HG03439 (cell line): ENCODE data around the gene CHST8.

Experiments used
- ATAC-seq: cut with Tn5 transposase; IDR thresholded peaks from one replicate; pipeline ENCODE4 v1.9.1; 2021; ENCODE audit warnings: mild to moderate bottlenecking, moderate library complexity; ENCODE audit not compliant: unreplicated experiment

Gene CHST8

GRCh38 chr19:33730858-33731607 lies 109.3 kb downstream of the CHST8 start:
- no peak for ATAC-seq

DNA sequence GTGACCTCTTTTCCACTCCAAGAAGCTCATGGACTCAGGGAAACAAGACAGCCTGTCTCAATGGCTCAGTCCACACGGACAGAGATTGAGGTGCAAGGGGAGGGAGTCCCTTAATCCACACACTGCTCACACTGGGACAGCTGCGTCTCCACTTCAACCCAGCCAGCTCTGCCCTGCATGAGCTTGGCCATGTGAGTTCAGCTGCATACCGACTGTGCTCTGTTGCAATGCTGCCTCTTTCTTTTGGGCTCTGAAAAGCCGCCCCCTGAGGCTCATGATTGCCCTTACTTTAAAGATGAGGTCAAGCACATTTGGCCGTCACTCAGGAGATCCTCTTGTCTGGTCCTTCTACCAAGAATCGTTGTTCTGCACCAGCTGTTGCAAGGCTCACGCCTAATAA lies 110.1 kb downstream of the CHST8 start:
- ATAC-seq = no peak

- no peak for ATAC-seq
These were observed 113.2 kb downstream of the CHST8 start for GRCh38 chr19:33734913-33735312.

DNA sequence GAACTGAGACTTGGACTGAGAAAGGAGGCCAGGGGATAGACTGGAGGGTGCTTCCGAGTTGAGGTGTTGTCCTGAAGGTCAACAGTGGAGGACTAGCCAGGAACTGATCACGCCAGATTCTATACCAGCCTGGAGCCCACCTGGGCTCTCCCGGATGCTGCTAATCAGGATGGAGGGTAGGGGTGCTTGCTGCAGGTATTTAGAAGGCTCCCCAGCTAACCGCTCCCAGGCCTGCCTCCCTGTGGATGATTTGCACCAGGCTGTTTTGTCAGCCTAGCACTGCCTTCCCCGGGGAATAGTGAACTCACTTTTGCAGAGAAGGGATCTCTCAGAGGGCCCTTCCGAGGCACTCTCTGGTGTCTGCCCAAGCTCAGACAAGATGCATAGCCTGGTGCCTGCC lies 114.4 kb downstream of the CHST8 start:
- no peak for ATAC-seq

DNA sequence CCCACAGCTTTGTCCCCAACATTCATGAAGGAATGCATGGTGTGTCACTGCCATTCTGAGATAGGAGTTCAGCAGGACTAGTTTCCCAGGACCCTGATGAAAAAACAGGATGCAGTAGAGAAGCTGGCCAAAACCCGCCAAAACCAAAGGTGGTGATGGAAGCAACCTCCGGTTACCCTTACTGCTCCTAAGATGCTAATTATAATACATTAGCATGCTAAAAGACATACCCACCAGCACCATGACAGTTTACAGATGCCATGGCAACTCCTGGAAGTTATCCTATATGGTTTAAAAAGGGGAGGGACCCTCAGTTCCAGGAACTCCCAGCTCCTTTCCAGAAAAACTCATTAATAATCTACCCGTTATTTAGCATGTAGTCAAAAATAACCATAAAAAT lies 115.0 kb downstream of the CHST8 start:
- no peak for ATAC-seq

DNA sequence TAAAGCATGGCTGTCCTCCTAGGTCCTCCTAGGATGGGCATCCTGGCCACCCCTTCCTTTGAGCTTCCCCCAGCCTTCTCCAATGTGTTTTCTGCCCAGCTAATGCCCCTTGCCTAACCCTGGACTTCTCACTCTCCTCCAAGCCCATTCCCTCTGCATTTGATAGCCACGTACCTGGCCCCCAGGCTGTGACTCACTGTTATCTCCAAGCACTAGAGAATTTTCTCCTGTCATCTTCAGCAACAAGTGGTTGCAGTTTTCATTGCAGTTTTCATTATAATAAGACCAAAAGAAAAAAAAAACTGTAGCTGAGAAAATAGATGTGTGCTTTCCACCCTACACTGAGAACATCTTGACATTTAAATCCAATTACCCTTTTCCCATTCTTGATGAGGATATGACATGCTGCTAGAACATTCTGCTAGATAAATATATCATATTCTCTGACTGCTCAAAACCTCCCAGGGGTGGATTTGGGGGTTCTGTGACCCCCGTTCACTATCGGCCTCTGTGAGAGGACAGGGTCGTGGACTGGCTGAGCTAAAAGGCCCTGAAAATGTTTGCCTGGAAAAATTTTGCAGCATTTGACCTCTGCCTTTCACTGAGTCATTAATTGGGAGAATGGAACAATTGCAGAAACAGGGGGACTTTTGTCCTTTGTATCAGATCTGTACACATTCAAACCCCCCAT lies 116.1 kb downstream of the CHST8 start:
- no peak for ATAC-seq

DNA sequence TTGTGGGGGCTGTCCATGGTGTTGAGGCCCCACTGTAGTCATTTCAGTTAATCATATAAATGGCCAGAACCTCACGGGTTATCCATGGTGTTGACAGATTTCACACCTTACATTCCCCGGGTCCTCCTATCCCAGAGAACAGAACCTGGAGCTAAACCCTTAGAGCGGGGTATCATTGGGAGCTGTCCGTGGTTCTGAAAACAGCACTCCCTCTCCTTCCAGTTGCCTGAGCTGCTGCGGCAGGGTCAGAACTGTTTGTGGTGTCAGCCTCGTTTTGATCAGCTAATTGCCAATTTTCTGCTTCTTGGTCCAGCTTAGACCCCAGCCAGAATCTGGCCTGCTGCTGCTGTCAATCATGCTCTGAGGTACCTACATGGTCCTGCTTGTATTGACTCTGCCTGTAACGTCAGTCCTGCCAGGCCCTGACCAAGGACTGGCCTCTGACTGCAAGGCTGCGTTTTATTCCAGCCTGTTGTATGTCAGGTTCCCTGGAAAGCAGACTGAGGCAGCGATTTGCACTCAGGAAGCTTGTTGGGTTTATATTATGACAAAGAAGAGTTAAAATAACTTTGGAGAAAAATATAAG lies 119.2 kb downstream of the CHST8 start:
- no peak for ATAC-seq

DNA sequence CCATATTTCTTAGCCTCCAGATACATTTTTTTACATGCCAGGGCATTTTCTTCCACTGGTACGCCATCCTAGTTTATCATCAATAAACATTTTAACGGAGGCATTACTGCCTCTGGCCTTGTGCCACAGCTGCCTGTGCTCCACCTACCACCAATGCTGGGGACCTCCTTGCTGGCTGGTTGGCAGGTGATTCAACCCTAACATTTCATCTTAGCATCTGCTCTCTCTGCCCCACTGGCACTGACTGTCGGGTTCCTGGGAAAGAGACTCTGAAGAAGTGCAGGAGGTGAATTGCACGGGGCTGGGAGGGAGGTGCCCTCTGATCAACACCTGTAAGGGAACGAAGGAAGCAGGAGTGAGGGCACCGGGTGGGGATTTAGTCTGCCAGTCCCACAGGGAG lies 123.5 kb downstream of the CHST8 start:
- no peak for ATAC-seq

DNA sequence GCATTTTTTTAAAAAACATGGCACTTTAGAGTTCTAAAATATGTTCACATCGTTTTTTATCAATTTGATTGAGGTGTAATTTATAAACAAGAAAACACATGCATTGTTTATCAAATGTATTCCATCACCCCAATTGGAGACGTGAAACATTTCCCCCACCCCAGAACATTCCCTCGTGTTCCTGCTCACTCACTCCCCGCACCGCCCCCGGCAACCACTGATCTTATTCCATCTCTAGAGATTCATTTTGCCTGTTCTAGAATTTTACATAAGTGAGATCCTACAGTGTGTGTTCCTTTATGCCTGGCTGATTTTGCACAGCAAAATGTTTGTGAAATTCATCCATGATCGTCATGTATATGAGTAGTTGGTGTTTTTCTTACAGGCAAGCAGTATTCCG lies 124.4 kb downstream of the CHST8 start:
- ATAC-seq = no peak

DNA sequence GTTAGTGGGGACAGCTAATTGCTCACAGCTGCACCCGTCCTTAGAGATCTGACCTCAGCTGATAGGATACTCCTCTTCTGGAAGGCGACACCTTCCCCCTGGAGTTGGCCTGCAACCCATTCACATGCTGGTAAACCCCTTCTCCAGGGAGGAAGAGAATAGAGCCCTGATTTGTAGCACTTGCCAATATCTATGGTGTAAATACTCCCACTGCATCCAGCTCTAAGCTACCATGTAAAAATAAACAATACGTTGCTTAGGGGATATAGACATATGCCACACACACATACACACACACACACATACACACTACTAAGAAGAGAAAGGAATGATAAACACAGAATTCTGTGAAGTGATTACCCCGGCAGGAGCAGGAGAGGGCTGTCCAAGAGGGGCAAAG lies 125.5 kb downstream of the CHST8 start:
- no peak for ATAC-seq

GRCh38 chr19:33748231-33748630 lies 126.5 kb downstream of the CHST8 start:
- ATAC-seq = no peak

- no peak for ATAC-seq
These were observed 127.3 kb downstream of the CHST8 start for GRCh38 chr19:33749016-33749415.

- ATAC-seq = no peak
These were observed 127.9 kb downstream of the CHST8 start for GRCh38 chr19:33749619-33750175.

DNA sequence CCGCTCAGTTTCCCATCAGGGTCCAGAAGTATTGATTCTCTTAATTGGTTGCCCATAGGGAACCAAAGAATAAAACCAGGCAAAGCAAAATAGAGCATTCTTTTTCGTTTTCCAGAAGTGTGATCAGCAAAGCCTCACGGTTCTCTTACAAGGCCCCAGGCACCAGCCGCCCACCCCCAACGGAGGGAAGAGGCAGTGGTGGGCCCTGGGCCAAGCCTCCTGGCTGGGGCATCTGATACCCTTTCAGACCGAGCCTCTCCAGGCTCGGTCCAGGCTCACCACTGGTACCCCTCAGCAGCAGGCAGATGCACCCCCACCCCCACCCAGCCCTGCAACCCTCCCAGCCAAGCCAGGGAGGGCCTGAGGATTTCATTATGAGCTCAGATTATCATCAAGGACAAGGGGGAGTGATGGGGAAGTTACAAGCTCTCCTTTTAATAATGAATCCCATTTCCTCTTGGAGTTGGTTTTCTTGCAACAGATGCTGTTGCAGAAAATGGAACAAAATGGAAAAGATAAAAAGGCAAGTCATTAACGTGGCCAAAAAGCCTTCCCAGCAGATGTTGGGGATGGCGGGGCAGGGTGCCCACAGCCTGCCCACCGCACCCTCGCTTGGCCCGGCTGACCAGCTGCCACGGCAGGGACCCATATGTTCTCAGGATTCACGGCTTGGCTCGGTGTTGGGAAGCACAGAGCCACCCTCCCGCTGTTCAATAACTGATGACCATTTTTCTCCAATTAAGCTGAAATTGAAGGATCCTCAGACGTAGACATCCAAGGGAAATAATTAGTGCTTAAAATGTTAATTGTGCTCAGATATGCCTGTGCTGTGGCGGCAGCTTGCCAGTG lies 129.1 kb downstream of the CHST8 start:
- no peak for ATAC-seq

DNA sequence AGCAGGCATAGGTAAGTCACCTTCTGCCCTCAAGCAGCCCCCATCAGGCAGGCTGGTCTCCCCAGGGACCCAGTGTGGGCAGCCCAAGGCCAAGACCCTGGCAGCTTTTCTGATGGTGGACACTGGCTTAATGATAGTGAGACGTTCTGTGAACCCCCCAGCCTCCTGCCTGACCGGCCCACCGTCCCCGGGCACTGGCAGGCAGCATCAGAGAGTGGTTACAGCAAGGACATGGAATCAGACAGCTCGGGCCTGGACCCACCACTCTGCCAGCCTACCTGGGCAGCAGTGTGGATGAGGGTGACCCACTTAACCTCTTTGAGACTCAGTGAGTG lies 129.7 kb downstream of the CHST8 start:
- ATAC-seq = no peak

GRCh38 chr19:33752018-33752800 lies 130.5 kb downstream of the CHST8 start:
- no peak for ATAC-seq

DNA sequence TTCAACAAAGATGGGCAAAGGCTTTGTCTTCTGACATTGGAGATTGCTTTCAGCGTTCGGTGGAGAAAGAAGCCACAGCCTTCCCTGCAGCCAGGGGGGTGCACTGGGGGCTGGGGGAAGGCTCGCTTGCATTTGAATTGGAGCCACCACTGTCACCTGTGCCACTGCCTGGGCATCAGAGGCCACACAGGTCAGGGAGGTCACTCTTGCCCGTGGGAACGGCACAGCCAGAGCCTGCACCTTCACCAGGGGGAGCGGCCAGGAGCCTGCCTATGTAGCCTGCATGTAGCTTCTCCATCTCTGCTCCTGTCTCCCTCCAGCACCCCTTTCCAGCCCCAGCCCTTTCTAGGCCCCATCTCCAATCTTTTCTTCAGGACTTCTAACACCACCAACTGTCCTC lies 131.2 kb downstream of the CHST8 start:
- no peak for ATAC-seq

DNA sequence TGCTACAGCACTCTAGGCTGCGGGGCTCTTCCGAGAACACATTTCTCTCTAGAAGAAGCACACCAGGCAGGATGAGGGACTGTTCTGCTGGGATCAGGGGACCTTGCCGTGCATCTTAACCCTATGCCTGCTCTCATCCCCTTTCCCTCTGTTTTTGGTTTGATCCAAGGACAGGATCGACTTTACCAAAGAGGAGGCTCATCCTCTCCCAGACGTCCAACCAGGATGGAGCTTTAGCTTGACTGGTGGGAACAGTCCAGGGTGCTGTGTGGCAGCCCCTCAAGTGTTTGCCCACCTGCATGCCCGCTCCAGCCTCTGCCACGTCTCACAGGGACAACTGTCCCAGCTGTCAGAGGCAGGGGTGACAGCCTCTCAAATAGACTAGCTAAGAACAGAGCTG lies 132.6 kb downstream of the CHST8 start:
- ATAC-seq = no peak

GRCh38 chr19:33755099-33756035 lies 133.6 kb downstream of the CHST8 start:
- no peak for ATAC-seq
